COR-L47 (cell line): ENCODE measurements around the gene VIPR2.
"Not testable (repeated sequence)": the region's sequence is repeated elsewhere in the genome, so short reads cannot be mapped to it uniquely, and the experiment has no call there.

Source experiments
- DNase-seq: peaks from one replicate; lab custom pipeline; 2025; lab: John Stamatoyannopoulos, UW

VIPR2 gene

GRCh38 chr7:159140170-159140910 is 4.3 kb downstream of the VIPR2 start:
- no peak for DNase-seq

- DNase-seq, result no peak
These were observed 5.0 kb downstream of the VIPR2 start for GRCh38 chr7:159139639-159140038.

- peak; percentile 48 for DNase-seq
These were observed 5.5 kb downstream of the VIPR2 start for GRCh38 chr7:159139202-159139601.

DNA sequence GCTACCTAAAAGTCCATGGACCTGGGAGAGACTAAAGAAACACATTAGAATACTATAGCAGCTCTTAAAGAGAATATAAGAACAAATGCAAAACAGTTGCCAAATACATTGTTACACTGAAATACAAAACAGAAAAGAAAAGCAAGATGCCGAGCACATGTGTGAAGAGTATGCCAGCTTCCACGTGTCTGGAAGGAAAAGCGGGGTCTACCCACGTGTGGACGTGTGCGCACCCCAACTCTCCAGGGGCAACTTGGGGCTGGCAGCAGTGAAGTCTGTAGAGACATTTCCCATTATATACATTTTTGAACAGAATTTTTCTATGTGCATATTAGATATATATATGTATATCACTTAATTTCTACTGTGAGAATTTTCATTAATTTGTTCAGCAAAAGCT is 6.2 kb downstream of the VIPR2 start:
- no peak for DNase-seq

DNA sequence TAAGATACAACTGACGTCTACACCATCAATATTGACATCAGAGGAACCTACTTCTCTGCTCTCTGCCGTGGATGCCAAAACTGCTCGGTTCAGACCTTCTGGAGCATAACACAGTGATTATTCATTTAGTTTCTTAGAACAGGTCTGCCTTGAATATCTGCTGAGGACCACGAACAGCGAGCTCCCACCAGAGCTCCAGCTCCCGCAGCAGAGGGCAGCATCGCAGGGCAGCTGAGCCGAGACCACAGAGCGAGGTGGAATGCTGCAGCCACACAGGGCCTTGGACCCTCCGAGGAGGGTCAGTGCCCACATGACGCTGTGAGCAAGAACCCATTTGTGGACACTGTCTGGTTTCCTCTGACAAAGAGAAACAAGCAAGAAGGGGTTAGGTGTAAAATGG is 6.8 kb downstream of the VIPR2 start:
- no peak for DNase-seq

DNA sequence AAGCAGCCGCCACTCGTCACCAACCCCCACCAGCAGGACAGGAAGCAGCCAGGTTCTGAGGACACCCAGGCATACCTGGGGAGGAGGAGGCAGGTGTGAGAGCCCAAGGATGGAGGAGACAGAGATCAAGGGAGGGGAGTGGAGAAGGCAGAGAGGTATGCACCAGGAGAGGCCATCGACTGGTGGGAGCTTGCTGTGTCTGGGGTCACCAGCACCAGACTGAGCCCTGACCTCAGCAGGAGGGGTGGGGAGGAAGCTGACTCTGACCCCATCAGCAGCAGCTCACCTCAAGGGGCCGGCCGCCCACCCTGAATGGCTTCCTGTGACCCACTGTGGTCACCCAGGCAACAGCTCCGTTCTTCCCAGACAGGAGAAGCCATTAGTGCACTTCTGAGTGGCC is 7.8 kb downstream of the VIPR2 start:
- DNase-seq, result no peak

- no peak for DNase-seq
These were observed 8.2 kb downstream of the VIPR2 start for GRCh38 chr7:159136442-159136841.

GRCh38 chr7:159136013-159136412 is 8.7 kb downstream of the VIPR2 start:
- DNase-seq, result no peak

- not testable (repeated sequence) for DNase-seq
These were observed 11.8 kb downstream of the VIPR2 start for GRCh38 chr7:159132670-159133443.

DNA sequence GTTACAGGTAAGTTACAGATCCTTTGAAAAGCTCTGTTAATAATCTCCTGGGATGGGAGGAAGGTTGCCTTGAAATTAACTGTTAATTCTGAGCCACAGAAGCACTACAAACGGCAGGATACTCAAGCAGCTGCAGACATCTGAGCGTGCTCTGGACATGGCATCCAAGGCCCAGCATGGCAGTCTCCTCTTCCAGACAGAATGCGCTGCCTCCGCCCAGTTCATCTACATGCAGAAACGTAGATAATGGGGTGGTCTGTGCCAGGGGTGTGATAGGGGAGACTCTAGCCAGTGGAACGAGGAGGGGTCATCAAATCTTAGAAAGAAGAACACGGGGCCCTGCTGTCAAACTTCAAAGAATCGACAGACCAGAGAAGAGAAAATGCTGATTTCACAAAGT is 13.8 kb downstream of the VIPR2 start:
- no peak for DNase-seq

DNA sequence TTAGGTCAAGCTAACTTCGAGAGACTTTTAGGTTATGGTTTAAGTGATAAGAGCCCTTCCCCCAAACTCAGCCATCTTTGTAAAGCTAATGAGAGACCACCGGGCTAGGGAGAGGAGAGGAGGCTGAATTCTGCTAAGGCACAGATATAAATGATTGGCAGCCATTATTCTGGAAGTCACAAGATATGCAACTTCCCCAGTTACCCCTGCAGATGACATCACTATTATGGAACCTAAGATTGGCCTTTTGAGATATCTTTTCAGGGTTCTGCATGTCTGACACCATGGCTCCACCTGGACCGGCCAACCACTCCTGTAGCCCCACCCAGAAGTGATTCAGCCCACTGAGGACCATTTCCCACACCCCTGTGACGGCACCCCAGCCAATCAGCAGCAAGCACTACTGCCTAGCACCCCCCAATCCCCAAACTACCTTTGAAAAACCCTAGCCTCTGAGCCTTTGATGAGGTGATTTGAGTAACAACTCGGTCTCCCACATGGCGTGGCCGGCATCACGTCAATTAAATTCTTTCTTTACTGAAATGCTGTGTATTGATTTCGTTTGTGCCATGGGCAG is 14.4 kb downstream of the VIPR2 start:
- DNase-seq, result no peak

DNA sequence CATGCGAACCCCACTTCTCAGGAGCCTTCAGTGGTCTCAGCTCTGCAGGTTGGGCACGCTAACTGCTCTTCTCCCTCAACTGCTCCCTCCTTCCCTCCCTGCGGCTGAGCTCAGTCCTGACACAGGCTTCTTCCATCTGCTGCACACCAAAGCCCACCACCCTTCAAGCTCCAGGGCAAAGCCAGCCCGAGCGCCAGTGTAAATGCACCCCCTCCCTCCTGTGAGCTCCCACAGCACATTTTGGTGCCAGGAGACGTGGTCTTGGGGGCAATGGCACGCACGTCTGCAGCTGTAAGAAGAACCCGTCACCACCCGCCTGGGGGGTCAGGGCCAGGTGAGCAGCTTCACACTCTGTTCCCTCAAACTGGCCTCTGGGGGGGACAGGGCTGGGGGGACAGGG is 15.9 kb downstream of the VIPR2 start:
- no peak for DNase-seq

DNA sequence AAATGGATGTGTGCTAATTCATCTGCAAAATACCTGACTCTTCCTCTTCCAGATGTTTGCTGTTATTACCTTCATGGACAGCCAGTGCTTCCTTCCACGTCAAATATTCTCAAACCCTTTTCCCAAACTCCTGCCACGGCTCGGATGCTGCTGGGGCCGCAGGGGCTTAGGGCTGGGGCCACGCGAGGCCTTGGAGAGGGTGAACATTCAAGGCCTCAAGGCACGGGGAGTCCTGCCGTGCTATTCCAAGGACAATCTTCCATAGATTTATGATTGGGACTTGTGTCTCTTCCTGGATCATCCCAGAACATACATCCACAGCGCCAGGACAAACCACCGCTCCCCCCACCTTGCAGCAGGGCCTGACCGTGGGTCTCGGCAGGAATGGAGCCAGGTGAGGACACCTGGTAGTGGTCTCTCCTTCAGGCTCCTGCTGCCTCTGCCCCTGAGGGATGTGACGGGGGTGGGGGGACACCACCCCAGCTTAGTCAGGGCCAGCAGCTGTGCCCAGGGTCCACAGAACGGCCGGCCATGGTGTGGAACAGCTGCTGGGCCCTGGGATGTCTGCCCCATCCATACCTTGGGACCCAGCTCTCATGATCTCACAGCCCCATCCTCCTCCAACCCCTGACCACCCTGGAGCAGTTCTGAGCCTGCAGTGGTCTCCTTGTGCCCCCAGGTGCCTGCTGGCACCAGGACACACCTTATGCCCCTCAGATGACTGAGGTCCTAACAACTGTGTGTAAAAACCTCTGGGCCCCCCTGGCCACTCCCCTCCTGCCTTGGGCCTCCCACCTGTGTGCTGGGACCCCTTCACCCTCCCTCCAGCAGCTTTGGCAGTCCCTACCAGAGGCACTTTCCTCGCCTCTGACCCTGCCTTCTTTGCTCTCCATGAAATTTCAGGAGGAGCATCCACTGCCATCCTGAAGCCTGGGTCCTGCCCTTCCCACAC is 16.7 kb downstream of the VIPR2 start:
- DNase-seq, result no peak

DNA sequence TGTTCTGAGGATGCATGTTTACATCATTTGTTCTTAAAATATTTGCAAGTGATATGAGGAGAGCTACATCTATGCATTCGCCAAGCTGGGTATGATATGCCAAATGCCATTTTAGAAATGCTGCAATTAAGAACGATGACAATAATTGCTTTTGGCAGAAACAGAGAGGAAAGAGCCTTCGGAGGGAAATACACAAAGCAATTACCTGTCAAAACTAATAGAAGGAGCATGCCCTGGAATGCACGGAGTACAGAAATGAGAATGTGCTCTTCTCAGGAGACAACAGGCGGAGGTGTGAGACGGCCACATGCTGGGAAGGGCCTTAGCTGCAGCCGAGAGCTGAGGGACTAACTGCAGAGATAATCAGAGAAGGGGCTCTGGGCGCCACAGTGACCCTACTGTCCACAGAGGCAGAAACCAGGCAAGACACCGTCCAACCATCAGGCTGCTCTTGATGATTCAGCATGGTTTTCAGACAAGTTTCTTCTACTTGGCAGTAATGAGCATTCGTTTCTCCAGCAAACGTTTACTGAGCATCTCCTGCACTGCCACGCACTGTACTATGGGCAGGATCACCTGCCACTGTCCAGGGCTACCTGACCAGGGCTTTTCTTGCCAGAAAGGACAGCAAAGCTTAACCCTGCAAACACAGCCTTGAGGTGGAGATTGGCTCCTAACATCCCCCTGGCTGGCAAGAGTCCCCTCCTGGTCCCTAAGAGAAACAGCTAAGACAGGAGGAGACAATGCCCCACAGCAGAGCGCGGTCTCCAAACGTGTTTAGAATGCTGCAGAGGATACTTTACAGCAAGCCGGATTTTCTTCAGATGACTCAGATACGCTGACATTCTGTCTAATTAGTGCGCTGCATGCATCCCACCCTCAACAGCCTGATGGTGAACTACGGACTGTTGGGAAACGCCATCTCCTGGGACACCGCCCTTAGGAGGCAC is 18.1 kb downstream of the VIPR2 start:
- no peak for DNase-seq

- DNase-seq, result no peak
These were observed 18.8 kb downstream of the VIPR2 start for GRCh38 chr7:159125955-159126270.

- no peak for DNase-seq
These were observed 19.3 kb downstream of the VIPR2 start for GRCh38 chr7:159125104-159125954.

GRCh38 chr7:159123793-159124192 is 20.9 kb downstream of the VIPR2 start:
- not testable (repeated sequence) for DNase-seq

- not testable (repeated sequence) for DNase-seq
These were observed 21.4 kb downstream of the VIPR2 start for GRCh38 chr7:159123294-159123693.

DNA sequence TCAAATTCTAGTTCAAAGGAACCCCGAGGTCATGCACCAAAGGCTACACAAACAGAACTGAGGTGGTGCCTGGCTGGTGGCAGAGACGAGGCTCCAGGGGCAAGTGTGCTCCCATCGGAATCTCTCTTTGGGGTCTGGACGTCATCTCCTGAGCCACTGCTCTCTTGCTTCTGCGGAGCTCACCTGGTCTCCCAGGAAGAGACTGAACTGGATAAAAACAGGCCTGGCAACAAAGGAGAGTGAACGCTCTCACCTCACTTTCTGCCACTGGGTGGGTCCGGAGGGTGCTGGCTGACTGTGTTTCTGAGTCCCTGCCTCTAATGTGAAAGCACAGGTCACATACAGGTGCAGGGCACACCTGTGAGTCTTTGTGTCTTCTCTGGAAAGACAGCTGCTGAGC is 22.4 kb downstream of the VIPR2 start:
- no peak for DNase-seq

GRCh38 chr7:159121476-159121875 is 23.2 kb downstream of the VIPR2 start:
- DNase-seq, result no peak
